ENCODE measurements around the gene ENO3.

Gene ENO3

DNA sequence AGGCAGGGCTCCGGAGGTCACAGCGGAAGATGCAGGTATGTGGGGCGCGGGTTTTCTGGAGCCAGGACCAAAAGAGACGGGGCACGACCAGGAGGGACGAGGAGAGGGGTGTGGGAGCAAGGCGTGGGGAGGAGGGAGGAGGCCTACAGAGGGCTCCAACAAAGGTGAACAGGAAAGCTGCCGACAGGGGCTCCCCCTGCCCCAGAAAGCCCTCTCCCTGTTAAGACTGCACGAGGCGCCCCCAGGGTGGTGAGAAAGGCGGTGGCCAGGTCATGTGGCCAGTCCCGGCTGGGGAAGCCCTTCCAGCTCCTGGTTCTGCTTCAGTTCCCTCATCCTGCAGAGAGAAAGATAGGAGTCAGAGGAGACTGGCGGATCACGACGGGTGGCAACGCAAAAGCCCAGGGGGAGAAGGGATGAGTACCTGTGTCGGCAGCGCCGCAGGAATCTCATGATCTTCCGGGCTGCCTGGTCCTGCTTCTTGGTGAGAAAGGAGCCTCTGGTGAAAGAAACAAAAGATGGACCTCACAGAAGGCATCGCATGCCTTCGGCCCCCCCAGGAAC, 17.6 kb downstream of the ENO3 start:
- Histone ChIP-seq H4K8ac (ENCODE audit: low read depth, low read length) (peak overlapping the region; percentile 52), H3K18ac (ENCODE audit: low read length) (peak overlapping the region; percentile 99), H2AFZ (ENCODE audit: low read length) (peak overlapping the region; percentile 84), H3K9me3 (replicated peaks in 1 of 2; ENCODE audit: control insufficient read depth in 2 of 2, insufficient read depth in 1 of 2, low read depth in 1 of 2, low read length in 2 of 2) (peaks cover 3 to 9% of the 10 kb centered on the region in 2 donors), H3K14ac (ENCODE audit: low read length) (peak overlapping the region; percentile 94), H3K36me3 (replicated peaks in 1 of 2; ENCODE audit: control insufficient read depth in 2 of 2, insufficient read depth in 2 of 2, low read length in 2 of 2) (peaks cover 8 to 28% of the 10 kb centered on the region in 2 donors), H2BK120ac (ENCODE audit: low read depth, low read length) (no peak overlapping the region), H3K4me2 (ENCODE audit: insufficient read depth, low read length, poor library complexity, severe bottlenecking) (peak overlapping the region; percentile 80), H3K9ac (ENCODE audit: low read depth, low read length, poor library complexity) (peak overlapping the region; percentile 94), H2AK5ac (ENCODE audit: low read depth, low read length) (peak overlapping the region; percentile 59), H3K4ac (ENCODE audit: low read length) (peak overlapping the region; percentile 90), H3K4me1 (ENCODE audit: control insufficient read depth in 2 of 2, insufficient read depth in 1 of 2, low read depth in 1 of 2, low read length in 2 of 2) (peaks cover 6 to 15% of the 10 kb centered on the region in 2 donors), H2BK12ac (ENCODE audit: low read length) (no peak overlapping the region), H3K27me3 (ENCODE audit: control insufficient read depth in 3 of 3, insufficient read depth in 3 of 3, low read depth in 1 of 3, low read length in 3 of 3) (no peaks in the 10 kb centered on the region), H4K91ac (ENCODE audit: low read depth, low read length, poor library complexity) (no peak overlapping the region), H3K27ac (replicated peaks; ENCODE audit: low read length) (peak overlapping the region; percentile 82), H2BK15ac (ENCODE audit: low read length) (peak overlapping the region; percentile 96), H3K4me3 (ENCODE audit: low read length in 2 of 2) (peak overlapping the region; percentile 67 to 85), H3K23ac (ENCODE audit: low read depth, low read length, poor library complexity) (peak overlapping the region; percentile 81), H2BK5ac (ENCODE audit: low read length) (peak overlapping the region; percentile 97), H3K79me1 (ENCODE audit: low read depth, low read length) (peaks cover 2% of the 10 kb centered on the region)
- WGBS, 2 donors (ENCODE audit: extremely low coverage in 2 of 2, insufficient read length in 2 of 2, insufficient replicate concordance in 1 of 2) = no CpG with 5 or more reads among the region's 23 CpGs
- no peak for DNase-seq (ENCODE audit: low spot score)

DNA sequence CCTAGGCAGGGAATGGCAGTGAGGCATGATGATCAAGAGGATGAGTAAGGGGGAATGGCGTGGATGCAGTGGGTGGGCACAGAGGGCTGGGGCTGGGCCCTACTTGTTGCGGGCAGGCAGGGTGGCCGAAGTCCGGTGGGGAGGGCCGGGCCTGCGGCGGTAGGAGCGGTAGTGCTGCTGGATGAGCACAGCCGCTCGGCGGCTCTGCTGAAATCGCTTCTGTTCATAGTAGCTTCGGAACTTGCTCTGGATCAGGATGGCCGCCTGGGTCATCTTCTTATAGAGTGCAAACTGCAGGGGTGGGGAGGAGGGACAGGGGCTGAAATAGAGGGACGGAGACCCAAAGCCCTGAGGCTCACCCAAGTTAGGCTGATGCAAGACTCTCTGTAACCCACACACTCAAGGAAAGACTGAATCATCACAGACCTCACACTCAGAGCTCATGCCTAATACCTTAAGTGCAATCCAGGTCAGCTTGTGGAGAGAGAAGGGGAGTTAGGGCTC, 18.2 kb downstream of the ENO3 start:
- peaks cover 6 to 15% of the 10 kb centered on the region in 2 donors for H3K4me1 ChIP-seq (ENCODE audit: control insufficient read depth in 2 of 2, insufficient read depth in 1 of 2, low read depth in 1 of 2, low read length in 2 of 2)
- peaks cover 2% of the 10 kb centered on the region for H3K79me1 ChIP-seq (ENCODE audit: low read depth, low read length)
- peak overlapping the region; percentile 94 for H3K9ac ChIP-seq (ENCODE audit: low read depth, low read length, poor library complexity)
- H2BK12ac ChIP-seq (ENCODE audit: low read length) = no peak overlapping the region
- H3K4me2 ChIP-seq (ENCODE audit: insufficient read depth, low read length, poor library complexity, severe bottlenecking) = peak overlapping the region; percentile 80
- peak overlapping the region; percentile 99 for H3K18ac ChIP-seq (ENCODE audit: low read length)
- peaks cover 3 to 9% of the 10 kb centered on the region in 2 donors for H3K9me3 ChIP-seq (replicated peaks in 1 of 2; ENCODE audit: control insufficient read depth in 2 of 2, insufficient read depth in 1 of 2, low read depth in 1 of 2, low read length in 2 of 2)
- peaks cover 9 to 28% of the 10 kb centered on the region in 2 donors for H3K36me3 ChIP-seq (replicated peaks in 1 of 2; ENCODE audit: control insufficient read depth in 2 of 2, insufficient read depth in 2 of 2, low read length in 2 of 2)
- WGBS, 2 donors (ENCODE audit: extremely low coverage in 2 of 2, insufficient read length in 2 of 2, insufficient replicate concordance in 1 of 2) = no CpG with 5 or more reads among the region's 15 CpGs
- peak overlapping the region; percentile 97 for H2BK5ac ChIP-seq (ENCODE audit: low read length)
- no peak overlapping the region for H3K4ac ChIP-seq (ENCODE audit: low read length)
- H2AK5ac ChIP-seq (ENCODE audit: low read depth, low read length) = peak overlapping the region; percentile 59
- H2AFZ ChIP-seq (ENCODE audit: low read length) = peak overlapping the region; percentile 84
- no peak overlapping the region for H3K23ac ChIP-seq (ENCODE audit: low read depth, low read length, poor library complexity)
- peak overlapping the region; percentile 52 for H4K8ac ChIP-seq (ENCODE audit: low read depth, low read length)
- peak overlapping the region; percentile 82 for H3K27ac ChIP-seq (replicated peaks; ENCODE audit: low read length)
- no peak overlapping the region for H2BK120ac ChIP-seq (ENCODE audit: low read depth, low read length)
- no peaks in the 10 kb centered on the region for H3K27me3 ChIP-seq (ENCODE audit: control insufficient read depth in 3 of 3, insufficient read depth in 3 of 3, low read depth in 1 of 3, low read length in 3 of 3)
- H3K14ac ChIP-seq (ENCODE audit: low read length) = peak overlapping the region; percentile 11
- no peak overlapping the region for H4K91ac ChIP-seq (ENCODE audit: low read depth, low read length, poor library complexity)
- DNase-seq (ENCODE audit: low spot score) = no peak
- peak overlapping the region; percentile 67 to 85 for H3K4me3 ChIP-seq (ENCODE audit: low read length in 2 of 2)
- H2BK15ac ChIP-seq (ENCODE audit: low read length) = peak overlapping the region; percentile 96

DNA sequence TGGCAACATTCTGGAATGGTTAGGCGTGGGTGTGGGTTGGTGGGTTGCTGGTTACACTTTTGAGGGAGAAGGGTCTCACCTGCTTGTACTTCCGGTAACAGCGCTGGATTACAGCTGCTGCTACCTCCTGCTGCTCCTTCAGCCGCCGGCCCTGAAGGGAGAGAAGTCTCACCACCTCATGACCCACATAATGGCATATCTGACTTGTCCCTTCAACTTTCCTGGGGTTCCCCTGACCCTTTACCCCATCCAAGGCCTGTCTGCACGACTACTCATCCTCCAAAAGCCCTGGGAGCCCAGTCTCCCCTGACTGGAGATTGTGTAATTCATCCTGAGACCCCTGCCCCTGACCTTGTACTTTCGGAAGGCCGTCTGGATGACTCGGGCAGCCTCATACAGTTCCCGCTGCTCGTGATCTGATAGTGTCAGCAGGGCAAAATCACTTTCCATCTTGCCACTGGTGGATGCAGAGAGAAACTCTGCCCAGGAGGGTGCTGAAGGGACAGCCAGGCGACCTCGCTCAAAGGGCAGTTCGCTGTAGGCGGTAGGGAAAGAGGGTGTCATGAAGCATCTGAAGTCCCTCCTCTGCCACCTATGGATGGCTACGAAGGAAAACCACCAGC, 18.7 kb downstream of the ENO3 start:
- no CpG with 5 or more reads among the region's 16 CpGs for WGBS, 2 donors (ENCODE audit: extremely low coverage in 2 of 2, insufficient read length in 2 of 2, insufficient replicate concordance in 1 of 2)
- Histone ChIP-seq H2BK15ac (ENCODE audit: low read length) (no peak overlapping the region), H3K27me3 (ENCODE audit: control insufficient read depth in 3 of 3, insufficient read depth in 3 of 3, low read depth in 1 of 3, low read length in 3 of 3) (no peaks in the 10 kb centered on the region), H3K9ac (ENCODE audit: low read depth, low read length, poor library complexity) (no peak overlapping the region), H2BK12ac (ENCODE audit: low read length) (no peak overlapping the region), H4K8ac (ENCODE audit: low read depth, low read length) (no peak overlapping the region), H3K4me2 (ENCODE audit: insufficient read depth, low read length, poor library complexity, severe bottlenecking) (no peak overlapping the region), H3K9me3 (replicated peaks in 1 of 2; ENCODE audit: control insufficient read depth in 2 of 2, insufficient read depth in 1 of 2, low read depth in 1 of 2, low read length in 2 of 2) (peaks cover 5 to 9% of the 10 kb centered on the region in 2 donors), H2AK5ac (ENCODE audit: low read depth, low read length) (no peak overlapping the region), H4K91ac (ENCODE audit: low read depth, low read length, poor library complexity) (no peak overlapping the region), H3K79me1 (ENCODE audit: low read depth, low read length) (peaks cover 2% of the 10 kb centered on the region), H3K27ac (replicated peaks; ENCODE audit: low read length) (no peak overlapping the region), H3K4ac (ENCODE audit: low read length) (no peak overlapping the region), H3K18ac (ENCODE audit: low read length) (no peak overlapping the region), H3K4me1 (ENCODE audit: control insufficient read depth in 2 of 2, insufficient read depth in 1 of 2, low read depth in 1 of 2, low read length in 2 of 2) (peaks cover 6 to 15% of the 10 kb centered on the region in 2 donors), H2BK5ac (ENCODE audit: low read length) (no peak overlapping the region), H3K4me3 (ENCODE audit: low read length in 2 of 2) (peak overlapping the region; percentile 10 to 67), H3K36me3 (replicated peaks in 1 of 2; ENCODE audit: control insufficient read depth in 2 of 2, insufficient read depth in 2 of 2, low read length in 2 of 2) (peaks cover 11 to 28% of the 10 kb centered on the region in 2 donors), H3K14ac (ENCODE audit: low read length) (no peak overlapping the region), H2BK120ac (ENCODE audit: low read depth, low read length) (no peak overlapping the region), H3K23ac (ENCODE audit: low read depth, low read length, poor library complexity) (no peak overlapping the region), H2AFZ (ENCODE audit: low read length) (no peak overlapping the region)
- no peak for DNase-seq (ENCODE audit: low spot score)

DNA sequence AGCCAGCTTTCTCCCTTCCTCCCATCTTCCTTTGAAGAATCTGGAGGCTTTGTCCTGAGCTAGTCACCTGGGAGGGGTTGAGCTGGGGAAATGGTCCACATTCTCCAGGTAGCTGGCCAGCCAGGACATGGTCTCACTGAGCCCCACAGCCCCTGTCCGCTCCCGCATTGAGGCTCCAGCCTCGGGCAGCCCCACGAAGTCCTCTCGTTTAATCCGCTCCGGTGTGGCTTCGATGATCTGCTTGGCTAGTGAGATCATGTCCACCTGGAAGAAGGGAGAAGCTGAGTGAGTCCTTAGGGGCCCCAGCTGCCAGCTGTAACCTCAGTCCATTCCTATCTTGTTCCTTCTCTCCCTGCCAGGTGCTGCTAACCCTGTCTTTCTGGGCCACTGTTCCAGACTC, 19.4 kb downstream of the ENO3 start:
- no peak overlapping the region for H3K14ac ChIP-seq (ENCODE audit: low read length)
- peaks cover 5 to 6% of the 10 kb centered on the region in 2 donors for H3K9me3 ChIP-seq (replicated peaks in 1 of 2; ENCODE audit: control insufficient read depth in 2 of 2, insufficient read depth in 1 of 2, low read depth in 1 of 2, low read length in 2 of 2)
- no peak overlapping the region for H3K18ac ChIP-seq (ENCODE audit: low read length)
- no peak overlapping the region for H3K9ac ChIP-seq (ENCODE audit: low read depth, low read length, poor library complexity)
- no peak overlapping the region for H2AK5ac ChIP-seq (ENCODE audit: low read depth, low read length)
- H2BK15ac ChIP-seq (ENCODE audit: low read length) = no peak overlapping the region
- no peak overlapping the region for H3K4me3 ChIP-seq (ENCODE audit: low read length in 2 of 2)
- peaks cover 6 to 15% of the 10 kb centered on the region in 2 donors for H3K4me1 ChIP-seq (ENCODE audit: control insufficient read depth in 2 of 2, insufficient read depth in 1 of 2, low read depth in 1 of 2, low read length in 2 of 2)
- no peak overlapping the region for H4K8ac ChIP-seq (ENCODE audit: low read depth, low read length)
- H3K23ac ChIP-seq (ENCODE audit: low read depth, low read length, poor library complexity) = no peak overlapping the region
- H3K4ac ChIP-seq (ENCODE audit: low read length) = no peak overlapping the region
- H3K27me3 ChIP-seq (ENCODE audit: control insufficient read depth in 3 of 3, insufficient read depth in 3 of 3, low read depth in 1 of 3, low read length in 3 of 3) = no peaks in the 10 kb centered on the region
- no peak overlapping the region for H2AFZ ChIP-seq (ENCODE audit: low read length)
- H3K27ac ChIP-seq (replicated peaks; ENCODE audit: low read length) = no peak overlapping the region
- no peak overlapping the region for H2BK5ac ChIP-seq (ENCODE audit: low read length)
- H3K36me3 ChIP-seq (replicated peaks in 1 of 2; ENCODE audit: control insufficient read depth in 2 of 2, insufficient read depth in 2 of 2, low read length in 2 of 2) = peaks cover 11 to 25% of the 10 kb centered on the region in 2 donors
- DNase-seq (ENCODE audit: low spot score) = no peak
- WGBS, 2 donors (ENCODE audit: extremely low coverage in 2 of 2, insufficient read length in 2 of 2, insufficient replicate concordance in 1 of 2) = no CpG with 5 or more reads among the region's 8 CpGs
- H2BK12ac ChIP-seq (ENCODE audit: low read length) = no peak overlapping the region
- no peak overlapping the region for H2BK120ac ChIP-seq (ENCODE audit: low read depth, low read length)
- no peak overlapping the region for H3K4me2 ChIP-seq (ENCODE audit: insufficient read depth, low read length, poor library complexity, severe bottlenecking)
- peaks cover 2% of the 10 kb centered on the region for H3K79me1 ChIP-seq (ENCODE audit: low read depth, low read length)
- H4K91ac ChIP-seq (ENCODE audit: low read depth, low read length, poor library complexity) = no peak overlapping the region

Measured in neuronal stem cell (in vitro differentiated cells).